HG03039 (cell line): Measurements from ENCODE around the gene ZNRF2.
"Not testable (repeated sequence)": the region's sequence is repeated elsewhere in the genome, so short reads cannot be mapped to it uniquely, and the experiment has no call there.

Experiments used
- ATAC-seq: cut with Tn5 transposase; IDR thresholded peaks from one replicate; pipeline ENCODE4 v1.9.1; 2021; ENCODE audit warnings: mild to moderate bottlenecking, moderate library complexity; ENCODE audit not compliant: unreplicated experiment

ZNRF2 gene

GRCh38 chr7:30260246-30260768 is 24.1 kb upstream of the ZNRF2 start:
- no peak for ATAC-seq

GRCh38 chr7:30263090-30263710 is 21.2 kb upstream of the ZNRF2 start:
- ATAC-seq = no peak

GRCh38 chr7:30264052-30264451 is 20.3 kb upstream of the ZNRF2 start:
- ATAC-seq = no peak

GRCh38 chr7:30265189-30265588 is 19.2 kb upstream of the ZNRF2 start:
- not testable (repeated sequence) for ATAC-seq

GRCh38 chr7:30266686-30267085 is 17.7 kb upstream of the ZNRF2 start:
- ATAC-seq = no peak

- ATAC-seq = no peak
Observed at GRCh38 chr7:30268586-30268985, 15.8 kb upstream of the ZNRF2 start.

GRCh38 chr7:30269490-30269889 is 14.9 kb upstream of the ZNRF2 start:
- ATAC-seq = no peak

GRCh38 chr7:30270921-30271320 is 13.5 kb upstream of the ZNRF2 start:
- ATAC-seq = no peak

- no peak for ATAC-seq
Observed at GRCh38 chr7:30272126-30272525, 12.3 kb upstream of the ZNRF2 start.

GRCh38 chr7:30273552-30273951 is 10.8 kb upstream of the ZNRF2 start:
- ATAC-seq = no peak

GRCh38 chr7:30274641-30275040 is 9.8 kb upstream of the ZNRF2 start:
- ATAC-seq = no peak

GRCh38 chr7:30276203-30276900 is 8.0 kb upstream of the ZNRF2 start:
- no peak for ATAC-seq

- no peak for ATAC-seq
Observed at GRCh38 chr7:30278376-30278775, 6.0 kb upstream of the ZNRF2 start.

- ATAC-seq = no peak
Observed at GRCh38 chr7:30278849-30279652, 5.3 kb upstream of the ZNRF2 start.

- no peak for ATAC-seq
Observed at GRCh38 chr7:30279653-30279904, 4.8 kb upstream of the ZNRF2 start.

- ATAC-seq = no peak
Observed at GRCh38 chr7:30280631-30281030, 3.8 kb upstream of the ZNRF2 start.

- ATAC-seq = no peak
Observed at GRCh38 chr7:30281263-30281662, 3.1 kb upstream of the ZNRF2 start.

- no peak for ATAC-seq
Observed at GRCh38 chr7:30281791-30282190, 2.6 kb upstream of the ZNRF2 start.

GRCh38 chr7:30282735-30283134 is 1.7 kb upstream of the ZNRF2 start:
- no peak for ATAC-seq

- ATAC-seq = peak; percentile 14
Observed at GRCh38 chr7:30285067-30285535, 704 bp downstream of the ZNRF2 start.

- peak; percentile 0 for ATAC-seq
Observed at GRCh38 chr7:30285536-30286284, 1.3 kb downstream of the ZNRF2 start.
